Small intestine (tissue), 7 donors: ENCODE results near the gene CTCFL. TPM values are rescaled to one million over a fixed set of nuclear protein-coding genes. Genes with fewer than 3 reads are reported as not detected.
A peak's percentile ranks its signal among the peaks of the same experiment; 100 is the strongest.
"Not testable (repeated sequence)": the region's sequence is repeated elsewhere in the genome, so short reads cannot be mapped to it uniquely, and the experiment has no call there.

Experiments used
- DNase-seq, 2 donors: peaks; one replicate each; pipeline versions ENCODE4 v3.0.0 to v3.0.0-alpha.2; 2013
- FAIRE-seq: peaks from 2 replicates; lab custom pipeline; 2012; peaks lifted over from hg19 to GRCh38; lab: Jason Lieb, UNC
- H3K27ac ChIP-seq, 3 donors: one replicate each; pipeline ENCODE4 v1.5.1; 2013; ENCODE audit warnings: low read length in 2 of 3, mild to moderate bottlenecking in 2 of 3, control low read depth in 1 of 3, inconsistent platforms in 1 of 3, low read depth in 1 of 3, moderate library complexity in 1 of 3
- H3K27me3 ChIP-seq, 3 donors: one replicate each; pipeline ENCODE4 v1.6.1; 2013; ENCODE audit warnings: low read length in 3 of 3, inconsistent platforms in 1 of 3; ENCODE audit not compliant: control insufficient read depth in 3 of 3, insufficient read depth in 3 of 3
- H3K36me3 ChIP-seq, 3 donors: one replicate each; pipeline ENCODE4 v1.6.1; 2013; ENCODE audit warnings: low read length in 3 of 3, inconsistent platforms in 1 of 3, low read depth in 1 of 3, mild to moderate bottlenecking in 1 of 3, moderate library complexity in 1 of 3; ENCODE audit not compliant: control insufficient read depth in 3 of 3, insufficient read depth in 2 of 3
- H3K4me1 ChIP-seq, 3 donors: one replicate each; pipeline ENCODE4 v1.6.1; 2013; ENCODE audit warnings: low read length in 2 of 3, inconsistent platforms in 1 of 3, low read depth in 1 of 3, mild to moderate bottlenecking in 1 of 3, moderate library complexity in 1 of 3; ENCODE audit not compliant: control insufficient read depth in 3 of 3, insufficient read depth in 2 of 3
- H3K4me3 ChIP-seq, 3 donors: one replicate each; pipeline ENCODE4 v1.5.1; 2013; ENCODE audit warnings: low read length in 3 of 3, control low read depth in 1 of 3, inconsistent platforms in 1 of 3, low read depth in 1 of 3, mild to moderate bottlenecking in 1 of 3, moderate library complexity in 1 of 3
- H3K9me3 ChIP-seq, 2 donors: one replicate each; pipeline ENCODE4 v1.6.1; 2013; ENCODE audit warnings: low read depth in 1 of 2, low read length in 1 of 2; ENCODE audit not compliant: control insufficient read depth in 2 of 2, insufficient read depth in 1 of 2
- WGBS, 3 donors: extraction: QIAGEN DNeasy Blood & Tissue Kit; methylation state at CpG; one replicate each; pipeline ENCODE4 v1.1.7; 2013; 5-methylcytosine and 5-hydroxymethylcytosine counted together
- polyA plus RNA-seq, 4 donors: library from polyadenylated mRNA; stranded (reverse) in 3 of 4; unstranded in 1 of 4; fragments of 200-250 nt in 3 of 4; fragments of 120-200 nt in 1 of 4; gene quantifications; one replicate each; pipeline versions ENCODE4 v1.2.1 to v1.2.3, GENCODE V29; 2013
- donor health status: healthy with polysubstance abuse.
- donor health status: control.
- donor health status: control.
- donor health status: Bipolar disorder and iron deficiency.
- donor health status: healthy.

CTCFL gene
- polyA plus RNA-seq, 4 donors = 0.03 TPM; not detected in 2

DNA sequence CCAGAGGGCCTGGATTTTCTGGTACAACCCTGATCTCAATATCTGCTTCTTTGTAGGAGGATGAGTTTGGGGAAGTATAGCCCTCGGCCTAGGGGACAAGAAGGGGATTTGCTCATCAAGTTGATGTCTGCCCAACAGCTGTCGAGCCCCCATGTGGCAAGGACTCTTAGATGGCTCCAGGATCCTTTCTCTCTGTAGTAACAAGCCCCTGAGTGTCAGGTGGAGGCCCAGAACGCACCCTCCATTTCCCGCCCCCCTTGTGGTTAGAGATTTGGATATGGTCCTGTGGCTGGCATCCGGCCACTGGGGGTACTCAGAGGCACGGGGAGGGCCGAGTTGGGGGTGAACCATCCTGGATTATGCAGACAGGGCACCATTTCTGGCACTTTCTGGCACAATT lies 50.1 kb downstream of the CTCFL start:
- peaks cover 0 to 2% of the 10 kb centered on the region in 2 donors for H3K9me3 ChIP-seq
- no peak overlapping the region for H3K27ac ChIP-seq
- H3K4me3 ChIP-seq = no peak overlapping the region
- peaks cover 0 to 3% (median 0%) of the 10 kb centered on the region in 3 donors for H3K27me3 ChIP-seq
- H3K4me1 ChIP-seq = no peaks in the 10 kb centered on the region
- no peak for DNase-seq
- H3K36me3 ChIP-seq = no peaks in the 10 kb centered on the region
- no peak for FAIRE-seq
- WGBS, 3 donors = 57 to 76% (median 67%) methylated on average over 7 of the region's 7 CpGs

DNA sequence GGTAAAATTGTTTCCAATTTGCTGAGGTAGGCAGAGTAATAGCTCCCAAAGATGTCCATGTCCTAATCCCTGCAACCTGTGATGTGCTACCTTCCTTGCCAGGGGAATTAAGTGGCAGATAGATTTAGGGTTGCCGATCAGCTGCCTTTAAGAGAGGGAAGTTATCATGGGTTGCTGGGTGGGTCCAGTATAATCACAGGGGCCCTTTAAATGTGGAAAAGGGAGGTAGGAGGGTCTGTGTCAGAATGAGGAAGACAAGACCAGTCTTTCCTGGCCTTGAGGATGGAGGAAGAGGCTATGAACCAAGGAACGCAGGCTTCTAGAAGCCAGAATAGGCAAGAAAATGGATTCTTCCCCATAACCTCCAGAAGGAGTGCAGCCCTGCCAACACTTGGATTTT lies 50.7 kb downstream of the CTCFL start:
- Histone ChIP-seq H3K27me3 (peaks cover 0 to 3% (median 0%) of the 10 kb centered on the region in 3 donors), H3K4me1 (no peaks in the 10 kb centered on the region), H3K36me3 (no peaks in the 10 kb centered on the region), H3K4me3 (no peak overlapping the region), H3K9me3 (peaks cover 0 to 2% of the 10 kb centered on the region in 2 donors), H3K27ac (no peak overlapping the region)
- DNase-seq = no peak
- WGBS, 3 donors = 83 to 84% (median 83%) methylated on average over 2 of the region's 2 CpGs
- no peak for FAIRE-seq

DNA sequence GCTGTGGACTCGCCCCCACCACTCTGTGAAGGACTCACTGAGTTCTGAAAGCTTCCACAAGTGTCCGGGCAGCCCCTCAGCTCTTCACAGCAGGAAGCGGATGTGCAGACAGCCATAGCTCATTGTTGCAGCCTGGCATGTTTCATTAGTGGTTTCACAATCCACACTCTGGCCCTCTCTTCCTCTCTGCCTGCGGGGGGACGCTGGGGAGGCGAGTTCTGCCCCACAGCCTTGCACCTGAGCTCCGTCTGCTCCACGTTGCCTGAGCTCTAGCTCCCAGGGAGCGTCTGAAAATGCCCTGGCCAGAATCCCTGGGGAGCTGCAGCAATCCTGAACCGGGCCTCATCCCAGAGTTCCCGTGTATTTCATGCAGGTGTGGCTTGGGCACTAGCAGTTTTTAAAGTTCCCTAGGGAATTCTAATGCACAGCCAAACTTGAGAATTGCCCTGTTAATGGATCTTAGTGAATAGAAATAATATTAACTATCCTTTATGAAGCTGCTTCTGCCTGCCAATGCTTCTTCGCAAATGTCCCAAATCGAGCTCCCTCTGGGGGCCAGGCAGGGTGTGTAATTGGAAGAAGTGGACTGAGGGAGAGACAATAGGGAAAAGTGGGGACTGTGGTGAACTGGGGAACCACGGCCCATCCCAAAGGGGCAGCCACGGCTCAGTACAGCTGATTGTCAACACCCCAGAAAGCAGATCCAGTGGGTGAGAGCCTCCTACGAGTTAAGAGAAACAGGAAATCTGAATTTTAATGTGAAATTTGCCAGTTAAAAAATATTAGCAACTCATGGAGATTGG lies 51.5 kb downstream of the CTCFL start:
- peaks cover 0 to 2% of the 10 kb centered on the region in 2 donors for H3K9me3 ChIP-seq
- no peak overlapping the region for H3K4me3 ChIP-seq
- no peaks in the 10 kb centered on the region for H3K4me1 ChIP-seq
- 37 to 40% (median 38%) methylated on average over 16 of the region's 16 CpGs for WGBS, 3 donors
- DNase-seq = no peak
- H3K27ac ChIP-seq = no peak overlapping the region
- H3K27me3 ChIP-seq = peaks cover 0 to 3% (median 0%) of the 10 kb centered on the region in 3 donors
- no peak for FAIRE-seq
- H3K36me3 ChIP-seq = no peaks in the 10 kb centered on the region

DNA sequence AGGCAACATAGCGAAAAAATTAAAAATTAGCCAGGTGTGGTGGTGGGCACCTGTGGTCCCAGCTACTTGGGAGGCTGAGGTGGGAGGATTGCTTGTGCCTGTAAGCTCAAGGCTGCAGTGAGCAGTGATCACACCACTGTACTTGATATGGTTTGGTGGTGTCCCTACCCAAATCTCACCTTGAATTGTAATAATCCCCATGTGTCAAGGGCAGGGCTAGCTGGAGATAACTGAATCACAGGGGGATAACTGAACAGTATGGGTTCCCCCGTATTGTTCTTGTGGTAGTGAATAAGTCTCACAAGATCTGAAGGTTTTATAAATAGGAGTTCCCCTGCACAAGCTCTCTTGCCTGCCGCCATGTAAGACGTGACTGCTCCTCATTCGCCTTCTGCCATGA lies 52.5 kb downstream of the CTCFL start:
- H3K4me1 ChIP-seq, H3K4me3 ChIP-seq, H3K27me3 ChIP-seq, FAIRE-seq, DNase-seq, H3K36me3 ChIP-seq, H3K27ac ChIP-seq, H3K9me3 ChIP-seq: not testable (repeated sequence)
- 85 to 95% (median 93%) methylated on average over 5 of the region's 5 CpGs for WGBS, 3 donors

DNA sequence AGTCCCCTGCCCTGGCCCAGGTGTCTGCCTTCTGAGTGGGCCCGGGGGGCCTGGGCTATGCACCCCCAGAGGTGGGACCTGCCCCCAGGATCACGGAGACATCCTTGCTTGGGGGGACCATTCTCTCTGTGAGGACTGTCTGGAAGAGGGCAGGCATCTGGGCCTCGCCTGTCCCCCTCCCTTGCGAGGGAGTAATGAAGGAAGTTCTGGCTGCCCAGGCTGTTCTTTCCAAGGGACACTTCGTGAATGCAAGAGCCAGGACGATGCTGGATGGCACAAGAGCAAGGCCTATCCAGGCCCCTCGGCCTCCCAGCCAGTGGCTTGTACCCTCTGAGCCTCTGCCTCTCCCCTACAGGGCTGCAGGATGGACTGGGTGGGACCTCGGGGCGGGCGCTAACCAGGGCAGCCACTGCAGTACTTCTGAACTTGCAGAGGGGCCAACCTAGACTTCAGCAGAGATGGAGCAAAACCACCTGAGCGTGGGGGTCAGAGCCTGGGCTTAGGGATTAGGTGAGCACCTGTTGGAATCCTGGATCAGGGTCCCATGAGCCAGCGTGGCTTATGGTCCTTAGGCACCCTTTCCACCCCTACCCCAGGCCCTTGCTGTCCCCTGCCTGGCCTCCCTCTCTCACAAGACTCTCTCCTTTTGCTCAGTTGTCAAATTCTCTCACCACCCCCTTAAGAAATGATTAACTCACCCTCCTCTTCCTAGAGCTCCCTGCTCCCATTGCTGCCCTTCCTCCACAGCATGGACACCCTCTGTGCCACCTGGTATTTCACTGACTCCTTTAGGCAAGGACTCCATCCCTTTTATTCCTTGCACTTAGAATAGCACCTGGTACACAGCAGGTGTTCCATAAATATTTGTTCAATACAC lies 53.2 kb downstream of the CTCFL start:
- Histone ChIP-seq H3K27me3 (peaks cover 0 to 6% (median 0%) of the 10 kb centered on the region in 3 donors), H3K4me1 (no peaks in the 10 kb centered on the region), H3K36me3 (no peaks in the 10 kb centered on the region), H3K27ac (no peak overlapping the region), H3K9me3 (peaks cover 0 to 2% of the 10 kb centered on the region in 2 donors), H3K4me3 (no peak overlapping the region)
- FAIRE-seq (no peak), DNase-seq (no peak)
- WGBS, 3 donors = 49 to 73% (median 60%) methylated on average over 12 of the region's 12 CpGs

DNA sequence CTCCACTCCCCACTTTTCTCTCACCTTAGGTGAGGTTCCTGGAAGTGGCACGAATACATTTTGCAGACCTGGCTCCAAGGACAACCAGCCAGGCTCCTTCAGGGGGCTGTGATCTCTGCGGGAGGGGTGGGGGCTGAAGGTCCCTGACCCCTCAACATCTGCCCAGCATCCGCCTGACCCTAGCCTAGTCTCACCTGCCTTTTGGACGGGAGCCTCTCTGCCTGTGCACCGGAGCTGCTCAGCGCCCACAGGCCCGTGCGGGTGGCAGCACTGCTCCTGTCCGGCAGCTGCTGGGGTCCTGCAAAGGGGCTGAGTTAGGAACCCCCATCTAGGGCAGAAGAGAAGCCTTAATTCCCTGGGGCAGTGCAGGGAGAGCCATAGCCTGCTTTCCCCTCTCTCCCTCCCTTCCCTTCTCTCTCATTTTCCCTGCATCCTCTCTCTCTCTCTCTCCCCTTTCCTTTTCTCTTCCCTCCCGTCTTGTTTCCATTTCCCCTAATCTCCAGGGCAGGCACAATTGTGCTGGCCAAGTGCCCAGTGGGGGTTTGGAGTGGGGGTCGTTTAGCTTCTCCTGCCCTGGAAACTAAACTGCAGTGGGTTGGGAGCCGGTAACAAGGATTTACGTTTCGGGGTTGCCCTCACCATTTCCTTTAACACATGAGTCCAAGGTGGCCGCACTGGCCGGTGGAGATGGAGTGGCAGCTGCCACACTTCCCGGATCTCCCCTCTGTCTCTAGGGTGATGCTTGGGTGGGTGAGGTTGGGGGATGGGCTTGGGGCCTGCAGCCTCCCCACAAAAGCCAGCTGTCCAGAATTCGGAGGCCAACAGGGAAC lies 54.1 kb downstream of the CTCFL start:
- no peak overlapping the region for H3K27ac ChIP-seq

GRCh38 chr20:57470212-57470522 lies 54.8 kb downstream of the CTCFL start:
- no peak for FAIRE-seq
- no peaks in the 10 kb centered on the region for H3K9me3 ChIP-seq
- H3K4me1 ChIP-seq = no peaks in the 10 kb centered on the region
- 25 to 62% (median 49%) methylated on average over 9 of the region's 9 CpGs for WGBS, 3 donors
- peak in 1 of 2 donors; percentile 8 for DNase-seq
- H3K36me3 ChIP-seq = no peaks in the 10 kb centered on the region
- H3K4me3 ChIP-seq = no peak overlapping the region
- H3K27me3 ChIP-seq = peaks cover 0 to 6% (median 0%) of the 10 kb centered on the region in 3 donors
- no peak overlapping the region for H3K27ac ChIP-seq

More for the DNA sequence above, 54.1 kb downstream of the CTCFL start:
- H3K9me3 ChIP-seq = peaks cover 0 to 2% of the 10 kb centered on the region in 2 donors
- FAIRE-seq (no peak), DNase-seq (no peak)
- H3K4me1 ChIP-seq = no peaks in the 10 kb centered on the region
- WGBS, 3 donors = 64 to 70% (median 65%) methylated on average over 17 to 18 of the region's 18 CpGs
- H3K27me3 ChIP-seq = peaks cover 0 to 6% (median 0%) of the 10 kb centered on the region in 3 donors
- H3K36me3 ChIP-seq = no peaks in the 10 kb centered on the region
- H3K4me3 ChIP-seq = no peak overlapping the region
